KMS-11 (cell line): ENCODE measurements around the gene LRRC38.

Experiments
- H2AFZ ChIP-seq: fragments of 200-600 bp; sonication (generic); 2 replicates; pipeline ENCODE4 v1.6.1; 2016; ENCODE audit warnings: antibody characterized with exemption, mixed run types, low read depth
- H3K27ac ChIP-seq: fragments of 200-600 bp; sonication (generic); 2 replicates; pipeline ENCODE4 v1.6.1; 2016; ENCODE audit warnings: mild to moderate bottlenecking, mixed run types
- H3K27me3 ChIP-seq: fragments of 200-600 bp; sonication (generic); 2 replicates; pipeline ENCODE4 v1.6.1; 2017; ENCODE audit warnings: mild to moderate bottlenecking, low read depth, mixed run types, moderate library complexity; ENCODE audit not compliant: insufficient read depth
- H3K36me3 ChIP-seq: fragments of 200-600 bp; sonication (generic); 2 replicates; pipeline ENCODE4 v1.6.1; 2017; ENCODE audit warnings: mild to moderate bottlenecking, mixed run types; ENCODE audit not compliant: insufficient read depth
- H3K4me1 ChIP-seq: fragments of 200-600 bp; sonication (generic); 2 replicates; pipeline ENCODE4 v1.6.1; 2016; ENCODE audit warnings: mild to moderate bottlenecking, low read depth, mixed run types; ENCODE audit not compliant: poor library complexity, severe bottlenecking
- H3K4me2 ChIP-seq: fragments of 200-600 bp; sonication (generic); 2 replicates; pipeline ENCODE4 v1.7.0; 2016; ENCODE audit warnings: mild to moderate bottlenecking, mixed run types
- H3K4me3 ChIP-seq: fragments of 200-600 bp; sonication (generic); IDR thresholded peaks from 2 replicates; pipeline ENCODE4 v1.6.1; 2017; ENCODE audit warnings: low read depth, low read length, mixed read lengths; ENCODE audit not compliant: insufficient read depth
- H3K79me2 ChIP-seq: fragments of 200-600 bp; sonication (generic); 2 replicates; pipeline ENCODE4 v1.6.1; 2016; ENCODE audit warnings: low read depth, mixed run types; ENCODE audit not compliant: insufficient read depth
- H3K9ac ChIP-seq: fragments of 200-600 bp; sonication (generic); 2 replicates; pipeline ENCODE4 v1.6.1; 2016; ENCODE audit warnings: mild to moderate bottlenecking, mixed run types
- H4K20me1 ChIP-seq: fragments of 200-600 bp; sonication (generic); 2 replicates; pipeline ENCODE4 v1.6.1; 2016; ENCODE audit warnings: mild to moderate bottlenecking, mixed run types; ENCODE audit not compliant: insufficient read depth
- CTCF ChIP-seq: fragments of 200-600 bp; sonication (generic); conservative IDR thresholded peaks from 2 replicates; pipeline ENCODE4 v1.6.1; 2017; ENCODE audit warnings: low read depth, mild to moderate bottlenecking, antibody characterized with exemption, low read length, moderate library complexity, mixed read lengths

The LRRC38 gene

DNA sequence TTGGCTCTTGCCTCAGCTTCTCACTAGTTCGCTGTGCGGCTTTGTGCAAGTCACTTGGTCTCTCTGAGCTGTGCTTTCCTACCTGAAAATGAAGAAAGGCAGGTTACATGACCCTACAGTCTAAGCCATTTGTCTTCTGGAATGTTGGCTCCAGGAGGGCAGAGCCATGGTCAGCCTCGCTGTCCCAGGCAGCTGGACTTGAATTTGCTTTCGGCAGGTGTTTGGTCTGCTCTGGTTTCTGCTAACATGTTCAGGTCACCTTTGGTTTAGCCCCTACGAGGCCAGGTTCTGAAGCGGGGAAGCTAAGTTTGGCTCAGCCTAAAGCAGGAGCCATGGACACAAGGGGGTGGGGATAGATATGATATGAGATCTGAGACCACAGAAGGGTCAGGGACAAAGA lies 19.1 kb downstream of the LRRC38 start:
- no peaks in the 10 kb centered on the region for H3K36me3 ChIP-seq
- no peak overlapping the region for H3K4me2 ChIP-seq
- no peak overlapping the region for H3K27ac ChIP-seq
- H3K4me1 ChIP-seq, result no peaks in the 10 kb centered on the region
- H3K79me2 ChIP-seq, result no peaks in the 10 kb centered on the region
- H3K4me3 ChIP-seq, result no peak overlapping the region
- no peaks in the 10 kb centered on the region for H4K20me1 ChIP-seq
- peaks cover 10% of the 10 kb centered on the region for H3K27me3 ChIP-seq
- H3K9ac ChIP-seq, result no peak overlapping the region
- no peak overlapping the region for H2AFZ ChIP-seq
- no peak for TF ChIP-seq CTCF

- no peak overlapping the region for H2AFZ ChIP-seq
- no peaks in the 10 kb centered on the region for H3K4me1 ChIP-seq
- no peaks in the 10 kb centered on the region for H3K36me3 ChIP-seq
- peaks cover 10% of the 10 kb centered on the region for H3K27me3 ChIP-seq
- no peak overlapping the region for H3K4me2 ChIP-seq
- no peak overlapping the region for H3K9ac ChIP-seq
- no peak for TF ChIP-seq CTCF
- no peaks in the 10 kb centered on the region for H3K79me2 ChIP-seq
- H3K27ac ChIP-seq, result no peak overlapping the region
- no peaks in the 10 kb centered on the region for H4K20me1 ChIP-seq
- H3K4me3 ChIP-seq, result no peak overlapping the region
Measured at GRCh38 chr1:13494025-13494424, 19.8 kb downstream of the LRRC38 start.

- Histone ChIP-seq H4K20me1 (no peaks in the 10 kb centered on the region), H3K9ac (no peak overlapping the region), H3K79me2 (no peaks in the 10 kb centered on the region), H3K4me2 (no peak overlapping the region), H3K27me3 (peaks cover 7% of the 10 kb centered on the region; the same call in 1 of the 2 replicates), H3K4me1 (no peaks in the 10 kb centered on the region), H3K36me3 (no peaks in the 10 kb centered on the region), H3K27ac (no peak overlapping the region), H3K4me3 (no peak overlapping the region), H2AFZ (no peak overlapping the region)
- no peak for TF ChIP-seq CTCF
Measured at GRCh38 chr1:13492711-13493110, 21.1 kb downstream of the LRRC38 start.

DNA sequence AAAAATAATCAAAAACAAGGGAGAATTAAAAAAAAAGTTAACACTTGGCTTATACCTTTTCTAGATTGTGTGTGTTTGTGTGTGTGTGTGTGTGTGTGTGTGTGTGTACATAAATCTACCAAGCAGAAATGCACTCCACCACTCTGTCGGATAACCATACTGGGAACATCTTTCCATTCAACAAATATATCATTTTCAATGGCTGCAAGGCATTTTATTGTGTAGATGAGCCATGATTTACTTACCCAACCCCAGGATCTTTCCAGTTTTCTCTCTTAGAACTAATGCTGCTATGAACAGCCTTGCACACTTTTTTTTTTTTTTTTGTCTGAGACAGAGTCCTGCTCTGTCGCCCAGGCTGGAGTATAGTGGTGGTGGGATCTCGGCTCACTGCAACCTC lies 25.8 kb downstream of the LRRC38 start:
- no peaks in the 10 kb centered on the region for H4K20me1 ChIP-seq
- no peaks in the 10 kb centered on the region; the same call in 1 of the 2 replicates for H3K27me3 ChIP-seq
- H3K4me3 ChIP-seq, result no peak overlapping the region
- H3K4me2 ChIP-seq, result no peak overlapping the region
- no peak overlapping the region for H3K27ac ChIP-seq
- TF ChIP-seq CTCF, result no peak
- no peaks in the 10 kb centered on the region for H3K4me1 ChIP-seq
- no peak overlapping the region for H2AFZ ChIP-seq
- no peak overlapping the region for H3K9ac ChIP-seq
- no peaks in the 10 kb centered on the region for H3K36me3 ChIP-seq
- H3K79me2 ChIP-seq, result no peaks in the 10 kb centered on the region
